CD4-positive, alpha-beta T cell treated with Interleukin-17A for 1 hour (primary cell): ENCODE measurements around the gene CDK5R2.

ENCODE experiments used
- DNase-seq: peaks from one replicate; pipeline ENCODE4 v3.0.0-alpha.2; 2020

CDK5R2 gene

GRCh38 chr2:218962859-218963492, 3.5 kb downstream of the CDK5R2 start:
- DNase-seq: peak; percentile 43

- DNase-seq: no peak
Measured at GRCh38 chr2:218963601-218964000, 4.1 kb downstream of the CDK5R2 start.

- DNase-seq: no peak
Measured at GRCh38 chr2:218964041-218964771, 4.7 kb downstream of the CDK5R2 start.

- DNase-seq: no peak
Measured at GRCh38 chr2:218970894-218971293, 11.4 kb downstream of the CDK5R2 start.

- DNase-seq: no peak
Measured at GRCh38 chr2:218975060-218975777, 15.8 kb downstream of the CDK5R2 start.

- peak; percentile 85 for DNase-seq
Measured at GRCh38 chr2:218979846-218980734, 20.6 kb downstream of the CDK5R2 start.

GRCh38 chr2:218980735-218981389, 21.4 kb downstream of the CDK5R2 start:
- DNase-seq: no peak

GRCh38 chr2:218981390-218981880, 22.0 kb downstream of the CDK5R2 start:
- DNase-seq: no peak

- no peak for DNase-seq
Measured at GRCh38 chr2:218981881-218982585, 22.6 kb downstream of the CDK5R2 start.

- DNase-seq: no peak
Measured at GRCh38 chr2:218982586-218983262, 23.3 kb downstream of the CDK5R2 start.

- no peak for DNase-seq
Measured at GRCh38 chr2:218983263-218983933, 23.9 kb downstream of the CDK5R2 start.

- DNase-seq: no peak
Measured at GRCh38 chr2:218983934-218984238, 24.4 kb downstream of the CDK5R2 start.

GRCh38 chr2:218984239-218985020, 25.0 kb downstream of the CDK5R2 start:
- no peak for DNase-seq

- DNase-seq: no peak
Measured at GRCh38 chr2:218985021-218985324, 25.5 kb downstream of the CDK5R2 start, which contains the start of gene FEV. Gene FEV (minus strand): TSS chr2:218985184. CDS start chr2:218985075, 109 bp downstream.

GRCh38 chr2:218985325-218986091, 26.0 kb downstream of the CDK5R2 start:
- DNase-seq: no peak

GRCh38 chr2:218986148-218986761, 26.8 kb downstream of the CDK5R2 start:
- no peak for DNase-seq

- no peak for DNase-seq
Measured at GRCh38 chr2:218988164-218988563, 28.7 kb downstream of the CDK5R2 start.

- no peak for DNase-seq
Measured at GRCh38 chr2:218988650-218989049, 29.2 kb downstream of the CDK5R2 start.
